Middle frontal gyrus (tissue), 1 donor: ENCODE results near the gene VDAC2.

ENCODE experiments used
- DNase-seq: peaks from one replicate; pipeline ENCODE4 v3.0.0-alpha.2; 2015; ENCODE audit warnings: low spot score; ENCODE audit errors: extremely low spot score

VDAC2 gene

DNA sequence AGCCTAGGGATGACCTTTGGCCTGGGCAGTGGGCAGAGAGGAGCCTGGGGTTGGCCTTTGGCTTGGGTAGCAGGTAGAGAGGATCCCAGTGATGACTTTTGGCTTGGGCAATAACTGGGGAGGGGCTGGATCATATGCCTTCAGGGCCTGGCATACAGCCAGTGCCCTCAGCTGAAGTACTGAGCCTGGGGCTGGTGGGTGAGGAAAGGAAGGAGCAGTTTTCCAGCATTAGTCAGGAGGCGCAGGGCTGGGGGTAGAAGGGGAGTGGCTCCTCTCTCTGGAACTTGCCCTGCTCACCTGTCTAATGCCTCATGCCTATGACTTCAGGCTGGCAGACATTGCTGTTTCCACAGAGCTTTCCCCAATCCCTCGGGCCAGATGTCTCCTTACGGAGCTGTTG, 40.3 kb downstream of the VDAC2 start:
- DNase-seq = no peak

DNA sequence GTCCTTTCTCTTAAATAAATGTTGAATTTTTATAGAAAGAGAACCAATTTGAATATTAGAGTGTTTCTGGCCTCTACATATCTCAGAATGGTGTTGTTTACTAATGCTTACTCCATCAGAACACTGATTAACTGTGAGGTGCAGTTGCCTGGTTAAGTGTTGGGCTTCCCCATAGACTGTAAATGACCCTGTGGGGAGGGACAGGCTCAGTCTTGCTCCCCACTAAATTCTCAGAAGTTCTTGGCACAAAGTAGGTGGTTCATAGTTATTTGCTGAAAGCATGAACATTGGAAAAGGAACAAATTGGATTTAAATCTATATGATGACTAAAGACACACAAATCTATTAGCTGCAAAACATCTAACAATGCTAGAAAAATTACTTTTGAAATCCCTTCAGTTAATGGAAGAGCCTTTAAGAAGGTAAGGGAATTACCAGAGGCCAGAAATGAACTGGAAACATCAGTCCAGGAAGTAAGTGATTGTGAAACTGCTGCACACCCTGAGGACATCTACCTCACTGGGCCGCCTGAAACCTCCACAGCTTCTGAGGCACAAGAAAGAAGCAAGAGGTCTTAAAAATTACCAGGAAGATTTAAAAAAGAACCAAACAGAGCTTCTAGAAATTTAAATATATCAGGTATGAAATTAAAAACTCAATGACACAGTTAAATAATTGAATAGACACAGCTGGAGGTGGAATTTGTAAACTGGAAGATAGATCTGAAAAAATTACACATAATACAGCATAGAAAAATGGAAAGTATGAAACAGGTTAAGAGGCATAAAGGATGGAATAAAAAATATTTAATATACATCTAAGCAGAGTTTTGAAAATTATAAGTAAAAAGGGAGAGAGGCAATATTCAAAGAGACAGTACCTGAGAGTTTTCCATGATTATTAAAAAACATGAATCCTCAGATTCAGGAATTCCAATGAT, 43.0 kb downstream of the VDAC2 start:
- no peak for DNase-seq

DNA sequence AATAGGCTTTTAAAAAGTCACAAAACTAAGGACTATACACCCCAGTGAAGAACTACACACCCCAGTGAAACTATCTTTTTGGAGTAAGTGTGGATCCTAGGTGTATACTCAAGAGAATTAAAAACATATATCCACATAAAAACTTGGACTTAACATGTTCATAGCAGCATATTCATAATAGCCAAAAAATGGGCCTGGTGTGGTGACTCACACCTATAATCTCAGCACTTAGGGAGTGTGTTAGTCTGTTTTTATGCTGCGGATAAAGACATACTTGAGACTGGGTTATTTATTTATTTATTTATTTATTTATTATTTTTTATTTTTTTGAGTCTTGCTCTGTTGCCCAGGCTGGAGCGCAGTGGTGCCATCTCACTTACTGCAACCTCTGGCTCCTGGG, 44.1 kb downstream of the VDAC2 start:
- DNase-seq = no peak

DNA sequence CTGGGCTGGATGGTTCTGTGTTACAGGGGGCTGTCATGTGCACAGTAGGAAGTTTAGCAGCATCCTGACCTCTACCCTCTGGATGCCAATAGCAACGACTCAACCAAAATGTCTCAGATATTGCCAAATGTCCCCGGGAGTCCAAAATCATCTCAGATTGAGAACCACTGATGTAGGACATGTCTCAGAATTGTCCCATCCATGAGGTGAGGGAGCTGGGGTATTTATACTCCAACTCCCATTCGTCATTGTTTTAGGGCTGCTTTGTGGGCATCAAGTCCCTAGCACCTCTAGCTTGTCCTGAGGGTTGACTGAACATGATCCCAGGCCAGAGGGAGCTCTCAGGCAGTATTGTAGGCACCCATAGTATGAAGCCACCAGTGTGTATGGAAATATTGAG, 50.4 kb downstream of the VDAC2 start:
- no peak for DNase-seq

DNA sequence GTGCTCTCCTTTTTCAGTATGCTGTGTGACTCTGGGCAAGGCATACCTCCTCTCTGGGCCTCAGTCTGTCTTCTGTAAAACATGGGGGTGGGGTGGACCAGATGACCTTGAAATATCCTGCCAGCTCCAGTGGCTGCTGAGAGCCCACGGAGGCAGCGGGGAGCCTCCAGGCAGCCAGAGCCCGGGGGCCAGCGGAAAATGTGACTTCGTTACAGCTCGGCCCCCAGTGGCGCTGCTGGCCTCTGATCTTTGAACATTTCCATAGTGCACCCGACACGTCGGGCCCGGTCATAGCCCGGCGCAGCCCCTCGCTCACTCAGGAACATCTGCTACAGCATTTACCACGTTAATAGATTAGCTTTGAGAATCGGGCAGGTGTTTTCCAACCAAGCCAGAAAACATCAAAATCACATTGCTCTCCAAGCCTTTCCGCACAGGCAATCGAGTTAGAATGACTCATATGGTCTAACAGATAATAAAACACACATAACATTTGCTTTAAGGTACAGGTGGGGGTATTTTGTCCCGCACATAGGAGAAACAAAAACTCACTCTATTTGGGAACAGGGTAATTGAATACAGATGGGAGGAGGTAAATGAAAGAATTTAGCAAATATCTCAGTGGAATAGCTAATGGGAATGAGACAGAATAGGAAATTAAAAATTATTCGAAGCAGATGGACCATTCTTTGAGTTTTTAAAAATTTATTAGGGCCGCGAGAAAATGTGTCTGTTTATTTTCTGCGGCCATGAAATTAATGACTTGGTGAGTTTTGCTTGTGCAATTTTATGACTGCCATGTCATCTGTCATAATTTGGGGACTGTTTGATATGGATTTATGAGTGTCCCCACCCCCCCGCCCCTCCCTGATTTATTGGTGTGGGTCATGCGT, 51.5 kb downstream of the VDAC2 start:
- DNase-seq = no peak

DNA sequence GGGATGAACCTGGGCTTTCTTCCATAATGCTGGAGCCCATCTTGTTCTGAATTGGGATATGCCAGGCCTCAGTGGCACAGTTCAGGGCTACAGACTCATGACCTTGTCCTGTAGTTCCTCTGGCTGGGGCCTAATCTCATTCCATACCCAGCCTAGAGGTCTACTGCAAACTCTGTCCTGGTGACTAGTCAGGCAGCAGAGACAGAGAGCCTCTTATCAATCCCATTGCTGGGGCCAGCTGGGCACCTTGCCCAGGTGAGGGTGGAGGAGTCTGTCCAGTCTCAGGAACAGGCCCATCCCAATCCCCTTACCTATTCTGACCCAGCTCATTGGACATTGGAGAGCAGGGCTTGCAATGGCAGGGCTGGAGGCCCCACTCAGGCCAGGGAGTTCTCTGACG, 53.2 kb downstream of the VDAC2 start:
- no peak for DNase-seq

DNA sequence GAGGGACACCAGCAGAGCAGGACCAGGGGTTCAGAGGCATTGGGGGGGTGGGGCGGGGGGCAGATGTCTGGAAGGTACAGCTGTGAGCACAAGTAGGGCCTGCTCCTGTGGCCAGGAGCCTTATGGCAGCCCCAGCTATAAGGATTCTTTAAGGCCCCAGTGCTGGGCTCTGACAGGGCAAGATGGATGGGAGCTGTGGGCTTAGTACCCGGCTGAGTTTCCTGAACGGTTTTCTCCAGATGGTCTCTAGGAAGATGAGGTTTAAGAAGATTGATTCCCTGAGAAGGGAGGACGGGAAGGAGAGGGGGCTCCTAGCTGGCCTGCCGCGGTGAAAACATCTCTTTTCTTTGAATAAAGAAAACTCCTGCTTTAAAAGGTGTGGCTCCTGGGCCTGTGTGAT, 55.3 kb downstream of the VDAC2 start:
- no peak for DNase-seq

DNA sequence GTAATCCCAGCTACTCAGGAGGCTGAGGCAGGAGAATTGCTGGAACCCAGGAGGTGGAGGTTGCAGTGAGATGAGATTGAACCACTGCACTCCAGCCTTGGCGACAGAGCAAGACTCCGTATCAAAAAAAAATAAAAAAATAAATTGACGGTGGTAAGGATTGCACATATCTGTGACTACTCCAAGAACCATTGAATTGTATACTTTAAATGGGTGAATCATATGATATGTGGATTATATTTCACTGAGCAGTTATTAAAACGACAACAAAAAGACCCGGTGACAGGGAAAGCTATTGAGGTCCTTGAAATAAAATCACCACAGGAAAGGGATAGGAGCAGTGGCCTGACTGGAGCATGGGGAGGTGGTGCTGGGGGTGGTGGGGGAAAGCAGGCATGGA, 56.3 kb downstream of the VDAC2 start:
- DNase-seq = no peak

DNA sequence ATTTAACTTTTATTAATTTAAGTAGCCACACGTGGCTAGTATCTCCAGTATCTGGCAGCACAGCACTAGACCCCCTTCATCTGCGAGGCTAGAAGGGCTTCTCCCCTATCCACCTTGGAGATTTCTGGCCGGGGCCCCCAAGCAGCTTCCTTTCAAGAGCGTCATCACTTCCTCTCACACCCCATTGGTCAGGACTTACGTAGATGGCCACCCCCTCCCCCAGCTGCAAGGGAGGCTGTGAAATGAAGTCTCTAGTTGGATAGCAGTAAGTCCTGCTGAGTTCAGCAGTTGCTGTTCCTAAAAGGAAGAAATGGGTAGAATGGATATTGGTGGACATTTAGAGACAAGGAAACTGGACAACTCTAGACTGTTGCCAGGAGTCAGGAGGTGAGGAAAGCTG, 59.0 kb downstream of the VDAC2 start:
- no peak for DNase-seq

DNA sequence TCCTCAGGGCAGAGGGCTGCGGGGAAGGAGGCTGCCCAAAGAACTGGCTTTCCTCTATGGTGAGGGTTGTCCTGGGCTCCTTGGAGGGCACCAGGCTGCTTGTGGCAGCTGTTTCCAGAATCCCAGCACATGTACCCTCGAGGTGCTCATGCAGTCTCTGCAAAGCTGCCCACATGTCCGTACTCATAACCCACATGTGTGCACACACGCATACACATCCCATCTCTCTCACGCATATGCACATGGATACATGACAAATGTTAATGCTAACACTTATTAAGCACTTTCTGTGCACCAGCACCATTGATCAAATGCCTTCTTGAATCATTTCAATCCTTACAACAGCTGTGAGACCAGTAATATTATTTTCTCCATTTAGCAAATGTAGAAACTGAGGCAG, 61.5 kb downstream of the VDAC2 start:
- no peak for DNase-seq

DNA sequence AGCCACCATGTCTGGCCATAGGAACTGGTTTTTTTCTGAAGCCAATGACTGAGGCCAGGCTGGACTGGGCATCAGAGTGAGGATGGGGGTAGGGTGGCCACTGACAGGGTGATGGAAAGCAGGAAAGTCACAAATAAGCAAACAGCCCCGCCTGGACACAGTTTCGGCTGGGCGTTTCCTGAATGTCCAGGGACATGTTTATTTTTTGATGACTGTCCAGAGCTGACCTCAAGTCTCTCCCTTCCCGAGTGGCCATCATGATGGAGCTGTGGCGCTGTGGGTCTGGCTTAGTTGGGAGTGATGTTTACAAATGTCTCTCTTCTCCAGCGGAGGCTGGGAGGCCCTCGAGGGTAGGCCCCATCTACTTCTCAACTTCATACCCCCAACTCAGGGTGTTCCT, 62.3 kb downstream of the VDAC2 start:
- DNase-seq = no peak

DNA sequence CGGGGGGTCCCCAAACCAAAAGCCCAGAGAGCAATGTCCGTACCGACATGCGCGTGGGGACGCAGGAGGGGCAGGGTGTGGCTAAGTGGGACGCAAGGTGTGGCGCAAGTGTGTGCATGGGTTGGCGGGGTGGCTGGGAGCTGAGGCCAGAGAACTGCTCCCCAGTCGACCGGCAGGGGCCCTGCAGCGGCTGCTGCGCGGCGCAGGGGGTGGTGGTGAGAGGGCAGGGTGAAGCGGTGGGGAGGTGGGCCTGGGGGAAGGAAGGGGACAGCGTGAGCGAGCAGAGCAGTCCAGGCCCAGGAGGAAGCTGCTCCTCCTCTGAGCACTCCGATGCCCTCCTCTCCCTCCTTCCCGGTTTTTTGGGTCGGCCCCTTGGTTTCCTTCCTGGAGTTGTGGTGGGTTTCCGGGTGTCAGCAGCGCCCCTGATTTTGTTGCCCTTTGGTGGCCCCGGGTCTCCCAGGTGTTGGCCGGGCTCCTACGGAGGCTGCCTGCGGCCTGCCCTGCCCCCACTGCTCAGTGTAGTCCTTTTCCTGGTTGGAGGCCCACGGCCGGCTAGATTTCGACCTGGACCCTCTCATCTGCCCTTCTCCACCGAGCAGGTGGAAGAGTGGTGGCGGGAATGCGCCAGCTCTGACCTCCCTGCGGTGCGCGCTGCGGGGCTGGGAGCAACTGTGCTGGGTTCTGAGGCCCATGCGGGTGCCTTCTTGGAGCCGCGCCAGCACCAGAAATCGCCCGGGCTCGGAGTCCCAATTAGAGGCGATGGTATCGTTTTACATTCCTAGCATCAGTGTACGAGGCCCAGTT, 65.7 kb downstream of the VDAC2 start:
- no peak for DNase-seq

DNA sequence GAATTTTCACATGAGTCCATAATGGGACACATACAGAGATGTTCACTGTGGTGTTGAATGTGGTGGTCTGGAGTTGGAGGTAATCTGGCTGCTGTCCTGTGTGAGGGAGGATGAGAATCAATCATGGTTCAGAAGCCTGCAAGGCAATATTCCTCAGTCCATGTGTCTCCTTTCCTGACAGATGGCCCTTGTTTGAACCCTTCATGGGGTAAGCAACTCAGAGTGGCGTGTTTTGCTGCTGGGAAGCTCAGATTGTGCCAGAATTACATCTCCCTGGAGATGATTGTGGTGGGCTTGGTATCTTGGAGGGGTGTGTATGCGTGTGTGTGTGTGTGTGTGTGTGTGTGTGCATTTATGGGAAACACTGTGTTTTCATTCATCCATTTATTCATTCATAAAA, 69.6 kb downstream of the VDAC2 start:
- DNase-seq = no peak
